Middle frontal gyrus (tissue), 1 donor: ENCODE data around the gene GNAI2.

Experiments
- DNase-seq: peaks from one replicate; pipeline ENCODE4 v3.0.0-alpha.2; 2015; ENCODE audit warnings: low spot score; ENCODE audit errors: extremely low spot score

The GNAI2 gene

DNA sequence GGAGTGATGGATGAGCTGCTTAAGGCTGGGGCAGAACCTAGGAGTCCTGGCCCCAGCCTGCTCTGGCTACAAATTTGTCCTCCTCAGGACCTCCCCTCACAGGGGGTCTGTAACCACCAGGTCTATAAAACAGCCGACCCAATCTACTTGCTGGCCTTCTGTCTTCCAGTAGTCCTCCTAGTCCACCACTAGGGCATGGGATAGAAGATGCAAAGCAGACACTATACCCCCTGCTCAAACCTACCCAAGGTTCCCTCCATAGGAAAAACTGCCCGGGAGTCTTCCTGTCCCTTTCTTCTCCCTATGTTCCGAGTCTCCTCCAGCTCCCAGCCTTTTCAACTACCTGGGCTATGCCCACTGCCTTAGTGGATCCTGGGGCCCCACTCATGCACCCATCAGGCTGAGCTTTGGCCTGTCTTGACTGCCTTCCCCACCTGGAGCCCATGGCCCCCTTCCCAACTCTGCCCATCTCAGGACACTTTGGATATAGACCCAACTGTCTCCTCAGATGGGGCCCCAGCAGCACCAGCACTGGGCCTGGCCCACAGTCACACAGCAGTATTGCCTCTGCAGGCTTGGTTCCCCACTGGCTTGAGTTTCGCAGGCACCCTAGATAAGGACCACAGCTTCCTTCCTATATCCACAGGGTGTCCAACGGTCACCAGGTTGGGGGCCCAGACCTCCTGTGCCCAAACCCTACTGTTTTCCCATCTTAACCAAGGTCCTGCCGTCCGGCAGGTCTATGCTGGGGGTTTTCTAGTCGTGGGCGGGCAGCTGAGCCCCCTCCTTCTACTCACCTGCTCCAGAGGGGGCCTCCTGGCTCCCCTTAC lies 62.1 kb downstream of the GNAI2 start:
- no peak for DNase-seq

DNA sequence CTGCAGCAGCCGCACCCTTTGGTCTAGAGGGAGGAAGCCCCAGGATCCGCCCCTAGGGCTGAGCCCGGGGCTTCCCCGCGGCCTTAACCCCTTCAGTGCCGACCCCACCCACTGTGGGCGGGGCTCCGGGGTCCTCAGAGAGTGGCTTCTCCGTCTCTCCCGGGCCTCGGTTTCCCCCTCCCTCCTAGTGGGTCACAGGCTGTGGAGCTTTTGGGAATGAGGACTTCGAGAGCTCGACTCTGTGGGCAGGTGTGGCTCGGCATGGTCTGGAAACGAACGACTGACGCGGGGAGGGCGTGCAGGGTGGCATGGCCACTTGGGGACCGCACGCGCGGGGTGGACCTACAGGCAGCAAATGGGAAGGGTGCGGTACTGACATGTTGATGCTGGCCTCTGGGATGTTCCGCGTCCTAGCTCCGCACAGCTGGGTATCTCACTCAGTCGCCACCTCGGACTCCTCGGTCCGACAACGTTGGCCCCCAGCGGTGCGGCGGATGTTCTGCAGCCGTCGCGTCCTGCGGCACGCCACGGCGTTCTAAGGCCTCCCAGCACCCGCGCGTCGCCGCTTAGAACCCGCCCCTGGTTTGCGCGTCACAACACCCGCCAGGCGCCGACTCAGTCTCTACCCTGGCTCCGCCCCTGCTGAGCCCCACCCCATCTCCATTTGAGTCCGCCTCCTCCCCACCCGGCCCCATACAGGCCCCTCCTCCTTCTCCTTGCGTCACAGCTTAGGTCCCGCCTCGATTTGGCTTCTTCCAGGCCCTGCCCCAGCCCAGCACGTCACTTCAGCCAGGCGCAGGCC lies 63.0 kb downstream of the GNAI2 start, which contains the start of the genes HYAL3 and NAA80:
Gene HYAL3, minus strand, starts transcription at position 570 of the 802 bp plus-strand sequence. CDS start 3,803 bp downstream, outside the sequence.
Gene NAA80, minus strand, starts transcription at position 570 of the 802 bp plus-strand sequence. CDS start 1,942 bp downstream, outside the sequence.
- peak; percentile 99 for DNase-seq

DNA sequence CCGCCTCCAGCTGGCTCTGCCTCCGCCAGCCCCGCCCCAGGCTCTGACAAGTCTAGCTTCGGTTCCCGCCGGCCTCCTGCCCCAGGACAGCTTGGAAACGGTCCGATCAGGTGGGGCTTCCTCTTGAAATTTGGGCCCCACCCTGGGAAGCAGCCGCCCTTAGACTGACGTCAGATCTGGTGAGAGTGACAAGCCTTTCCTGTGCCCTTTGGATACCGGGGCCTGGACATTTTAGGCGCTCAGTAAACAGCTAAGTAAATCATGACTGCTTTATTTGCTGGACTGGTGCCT lies 63.6 kb downstream of the GNAI2 start:
- no peak for DNase-seq

- peak; percentile 39 for DNase-seq
Measured at GRCh38 chr3:50299929-50300680, 64.1 kb downstream of the GNAI2 start.

DNA sequence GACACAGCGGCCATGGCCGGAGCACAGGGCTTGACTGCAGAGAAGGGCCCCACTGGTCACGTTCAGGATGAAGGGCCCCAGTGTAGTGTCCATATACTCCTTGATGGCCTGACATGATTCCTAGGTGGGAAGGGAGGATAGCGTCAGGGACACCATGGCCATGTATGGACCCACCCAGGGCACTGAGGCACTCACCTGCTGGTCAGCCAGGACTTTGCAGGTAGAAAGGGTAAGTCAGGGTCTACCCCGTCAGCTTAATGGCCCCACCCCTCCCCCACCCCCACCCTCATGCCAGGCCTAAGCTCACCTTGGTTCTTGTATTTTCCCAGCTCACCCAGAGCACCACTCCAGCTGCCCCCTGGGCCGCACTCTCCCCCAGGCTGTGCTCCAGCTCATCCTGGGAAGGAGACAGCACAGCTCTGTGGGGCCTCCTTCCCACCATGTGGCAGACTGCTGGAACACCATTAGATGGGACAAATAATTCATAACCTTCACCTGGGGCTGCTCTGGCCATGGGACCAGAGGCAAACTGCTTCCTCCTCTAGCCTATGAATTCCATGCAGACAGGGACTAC lies 64.8 kb downstream of the GNAI2 start:
- no peak for DNase-seq

DNA sequence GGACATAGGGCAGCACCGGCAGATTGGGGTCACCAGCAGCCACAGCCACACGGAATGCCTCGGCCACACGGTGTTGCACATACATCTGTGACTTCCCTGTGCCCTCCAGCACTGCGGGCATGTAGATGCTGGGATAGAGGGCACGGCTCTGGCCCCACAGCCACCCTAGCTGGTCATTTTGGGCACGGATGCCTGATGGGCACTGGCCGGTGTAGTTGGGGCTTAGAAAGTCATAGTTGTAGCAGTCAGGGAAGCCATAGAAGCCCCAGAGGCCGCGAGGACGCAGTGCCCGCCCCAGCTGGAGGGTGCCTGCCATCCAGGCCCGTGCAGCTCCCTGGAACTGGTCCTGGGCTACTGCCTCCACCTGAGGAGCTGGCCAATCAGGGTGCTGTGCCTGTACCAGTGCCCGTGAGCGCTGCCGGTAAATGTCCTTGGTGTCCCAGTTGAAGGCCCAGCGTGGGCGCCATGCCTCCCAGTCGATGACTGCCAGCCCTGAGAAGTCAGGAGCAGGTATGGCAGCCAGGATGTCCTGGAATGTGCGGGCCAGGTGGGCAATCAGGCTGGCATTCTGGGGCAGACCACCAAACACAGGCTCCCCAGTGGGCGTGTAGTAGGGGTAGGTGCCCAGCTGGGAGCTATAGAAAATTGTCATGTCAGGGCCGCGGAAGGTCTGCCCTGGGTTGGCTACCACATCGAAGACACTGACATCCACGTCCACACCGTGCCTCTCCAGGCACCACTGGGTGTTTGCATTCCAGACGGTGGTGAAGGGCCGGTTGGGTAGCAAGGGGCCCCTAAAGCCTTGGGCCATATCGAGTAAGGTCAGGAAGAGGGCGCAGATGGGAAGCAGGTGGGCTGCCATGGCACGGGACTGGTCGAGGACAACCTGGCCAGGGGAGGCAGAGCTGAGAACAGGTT lies 66.3 kb downstream of the GNAI2 start:
- DNase-seq: no peak

DNA sequence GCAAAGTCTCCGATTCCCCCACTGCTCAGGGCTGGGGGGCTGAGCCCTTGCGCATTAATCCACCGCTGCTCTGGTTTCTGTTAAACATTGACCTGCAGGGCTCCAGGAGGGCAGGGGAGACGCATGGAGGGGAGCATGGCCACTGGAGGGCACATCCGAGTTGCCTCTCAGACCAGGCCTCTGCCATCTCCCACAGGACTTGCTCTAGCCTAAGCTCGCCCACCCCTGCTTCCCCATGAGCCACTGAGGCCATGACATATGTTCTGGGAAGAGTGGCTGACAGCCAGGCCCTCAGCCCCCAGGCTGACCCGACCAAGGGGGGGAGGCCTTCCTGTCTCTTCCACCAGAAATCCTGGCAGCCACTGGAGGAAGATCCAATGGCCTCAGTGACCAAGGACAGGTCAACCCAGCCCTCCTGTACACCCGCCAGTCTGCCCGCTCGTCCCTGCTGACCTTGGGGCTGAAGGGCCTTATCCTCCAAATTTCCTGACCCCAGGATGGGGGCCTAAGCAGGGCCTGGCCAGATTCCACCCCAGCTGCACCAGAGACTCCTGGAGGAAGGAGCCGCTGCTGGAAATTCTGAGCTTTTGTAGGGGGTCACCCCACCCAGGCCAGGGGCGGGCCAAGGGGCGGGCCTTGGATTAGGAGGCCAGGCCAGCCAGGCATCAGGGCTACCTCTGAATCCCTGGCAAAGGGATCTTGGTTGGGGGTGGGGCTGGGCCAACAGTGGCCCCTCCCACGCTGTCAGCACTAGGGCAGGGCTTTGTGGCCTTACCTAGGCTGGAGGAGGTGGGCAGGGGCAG lies 67.2 kb downstream of the GNAI2 start, which contains the start of gene HYAL1:
Gene HYAL1, minus strand, starts transcription at position 562 of the 803 bp plus-strand sequence. CDS start 618 bp downstream, outside the sequence.
- no peak for DNase-seq

DNA sequence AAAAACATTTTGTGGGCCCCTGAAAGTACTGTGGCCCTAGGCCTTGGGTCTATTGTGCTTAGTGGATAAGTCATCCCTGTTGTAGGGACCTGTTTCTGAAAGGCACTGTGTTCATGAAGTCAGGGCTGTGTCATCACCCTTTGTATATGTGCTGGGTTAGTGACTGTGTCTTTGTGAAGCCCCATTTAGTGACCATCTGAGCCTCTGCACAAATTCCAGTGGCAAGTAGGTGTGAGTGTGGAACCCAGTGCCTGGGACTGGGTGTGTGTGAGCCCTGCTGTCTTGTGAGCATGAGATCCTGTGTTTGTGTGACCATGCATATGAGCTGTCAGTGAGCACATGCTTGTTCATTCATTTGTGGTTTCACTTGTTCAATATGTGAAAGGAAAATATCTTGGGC lies 68.6 kb downstream of the GNAI2 start:
- no peak for DNase-seq
